ENCODE measurements around the gene HOXA3. TPM values are rescaled to one million over a fixed set of nuclear protein-coding genes. Genes with fewer than 3 reads are reported as not detected.

HOXA3 gene
- total RNA-seq, 2 donors from 2014 or later, result not detected

- Histone ChIP-seq H3K27me3 (ENCODE audit: control insufficient read depth, insufficient read depth, low read length, poor library complexity, severe bottlenecking) (peaks cover 100% of the 10 kb centered on the region), H3K9ac (ENCODE audit: extremely low read depth, low read length, poor library complexity, severe bottlenecking) (no peak overlapping the region), H3K36me3 (ENCODE audit: control insufficient read depth, insufficient read depth, low read length) (no peaks in the 10 kb centered on the region), H3K4me3 (ENCODE audit: low read length) (no peak overlapping the region), H3K4me1 (ENCODE audit: control insufficient read depth, insufficient read depth, low read length) (no peaks in the 10 kb centered on the region), H3K27ac (ENCODE audit: low read depth, low read length) (no peak overlapping the region), H3K9me3 (ENCODE audit: control insufficient read depth, low read length) (no peaks in the 10 kb centered on the region)
- peak; percentile 71 for DNase-seq
- Mint-ChIP-seq H3K36me3 (ENCODE audit: low read depth) (no peaks in the 10 kb centered on the region), H3K4me3 (no peak overlapping the region), H3K4me1 (peaks cover 30% of the 10 kb centered on the region), H3K27me3 (ENCODE audit: insufficient read depth) (peaks cover 100% of the 10 kb centered on the region), H3K9me3 (no peaks in the 10 kb centered on the region), H3K27ac (no peak overlapping the region)
- no peak for TF ChIP-seq CTCF (conservative IDR thresholded peaks at IDR 0.05)
- 8 to 10% methylated on average over 17 to 29 of the region's 29 CpGs for WGBS, 2 experiments (ENCODE audit: insufficient coverage in 1 of 2, insufficient read length in 1 of 2)
These were observed 57.9 kb downstream of the HOXA3 start for GRCh38 chr7:27094304-27095049.

GRCh38 chr7:27093184-27093895 lies 59.0 kb downstream of the HOXA3 start:
- Mint-ChIP-seq H3K27me3 (ENCODE audit: insufficient read depth) (peaks cover 100% of the 10 kb centered on the region), H3K27ac (no peak overlapping the region), H3K36me3 (ENCODE audit: low read depth) (no peaks in the 10 kb centered on the region), H3K4me1 (peaks cover 28% of the 10 kb centered on the region), H3K4me3 (no peak overlapping the region), H3K9me3 (peaks cover 5% of the 10 kb centered on the region)
- no peak overlapping the region for H3K4me3 ChIP-seq (ENCODE audit: low read length)
- 41 to 46% methylated on average over 3 to 6 of the region's 6 CpGs for WGBS, 2 experiments (ENCODE audit: insufficient coverage in 1 of 2, insufficient read length in 1 of 2)
- no peak overlapping the region for H3K27ac ChIP-seq (ENCODE audit: low read depth, low read length)
- DNase-seq, result no peak
- no peak overlapping the region for H3K9ac ChIP-seq (ENCODE audit: extremely low read depth, low read length, poor library complexity, severe bottlenecking)
- no peaks in the 10 kb centered on the region for H3K9me3 ChIP-seq (ENCODE audit: control insufficient read depth, low read length)
- no peaks in the 10 kb centered on the region for H3K4me1 ChIP-seq (ENCODE audit: control insufficient read depth, insufficient read depth, low read length)
- TF ChIP-seq CTCF (conservative IDR thresholded peaks at IDR 0.05), result no peak
- no peaks in the 10 kb centered on the region for H3K36me3 ChIP-seq (ENCODE audit: control insufficient read depth, insufficient read depth, low read length)
- H3K27me3 ChIP-seq (ENCODE audit: control insufficient read depth, insufficient read depth, low read length, poor library complexity, severe bottlenecking), result peaks cover 100% of the 10 kb centered on the region

DNA sequence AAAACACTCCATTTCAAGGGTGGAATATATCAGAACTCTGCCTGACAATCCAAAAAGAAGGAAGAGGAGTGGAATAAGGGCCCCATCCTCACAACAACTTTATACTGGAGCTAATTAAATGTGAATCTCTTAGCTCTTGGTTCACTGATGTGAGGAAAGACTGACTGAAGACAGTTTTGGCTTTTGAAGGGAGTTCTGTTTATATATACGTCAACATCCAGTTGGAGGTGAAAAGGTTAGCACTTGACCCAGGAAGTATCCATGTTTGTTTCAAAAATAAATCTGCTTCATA lies 59.6 kb downstream of the HOXA3 start:
- H3K27ac ChIP-seq (ENCODE audit: low read depth, low read length), result no peak overlapping the region
- no peak overlapping the region for H3K4me3 ChIP-seq (ENCODE audit: low read length)
- no peak overlapping the region for H3K27ac Mint-ChIP-seq
- no peaks in the 10 kb centered on the region for H3K36me3 Mint-ChIP-seq (ENCODE audit: low read depth)
- H3K27me3 Mint-ChIP-seq (ENCODE audit: insufficient read depth), result peaks cover 100% of the 10 kb centered on the region
- H3K9me3 ChIP-seq (ENCODE audit: control insufficient read depth, low read length), result no peaks in the 10 kb centered on the region
- no peaks in the 10 kb centered on the region for H3K4me1 ChIP-seq (ENCODE audit: control insufficient read depth, insufficient read depth, low read length)
- no peak overlapping the region for H3K9ac ChIP-seq (ENCODE audit: extremely low read depth, low read length, poor library complexity, severe bottlenecking)
- no peak for TF ChIP-seq CTCF (conservative IDR thresholded peaks at IDR 0.05)
- peaks cover 100% of the 10 kb centered on the region for H3K27me3 ChIP-seq (ENCODE audit: control insufficient read depth, insufficient read depth, low read length, poor library complexity, severe bottlenecking)
- H3K4me1 Mint-ChIP-seq, result peaks cover 28% of the 10 kb centered on the region
- DNase-seq, result no peak
- H3K36me3 ChIP-seq (ENCODE audit: control insufficient read depth, insufficient read depth, low read length), result no peaks in the 10 kb centered on the region
- H3K9me3 Mint-ChIP-seq, result peaks cover 7% of the 10 kb centered on the region
- no peak overlapping the region for H3K4me3 Mint-ChIP-seq
- WGBS, 2 experiments (ENCODE audit: insufficient coverage in 1 of 2, insufficient read length in 1 of 2), result 75% methylated on average over 1 of the region's 1 CpG; no CpG with 5 or more reads in 1 of the 2 experiments
